Epithelial cell of esophagus (primary cell): Measurements from ENCODE around the gene TRAF6.

Experiments
- DNase-seq: peaks from one replicate; pipeline ENCODE4 v3.0.0; 2010; ENCODE audit warnings: low read depth
- H3K4me3 ChIP-seq: 2 replicates; pipeline ENCODE4 v1.5.1; 2011; ENCODE audit warnings: mild to moderate bottlenecking, low read length, control low read depth
- TF ChIP-seq, protein P1 (sequence below): IDR thresholded peaks from 2 replicates; pipeline ENCODE4 v1.5.1; 2011; ENCODE audit warnings: low read depth, mild to moderate bottlenecking, low read length, control low read depth, inconsistent platforms; ENCODE audit not compliant: insufficient read depth; ENCODE audit errors: missing control alignments

The TRAF6 gene

DNA sequence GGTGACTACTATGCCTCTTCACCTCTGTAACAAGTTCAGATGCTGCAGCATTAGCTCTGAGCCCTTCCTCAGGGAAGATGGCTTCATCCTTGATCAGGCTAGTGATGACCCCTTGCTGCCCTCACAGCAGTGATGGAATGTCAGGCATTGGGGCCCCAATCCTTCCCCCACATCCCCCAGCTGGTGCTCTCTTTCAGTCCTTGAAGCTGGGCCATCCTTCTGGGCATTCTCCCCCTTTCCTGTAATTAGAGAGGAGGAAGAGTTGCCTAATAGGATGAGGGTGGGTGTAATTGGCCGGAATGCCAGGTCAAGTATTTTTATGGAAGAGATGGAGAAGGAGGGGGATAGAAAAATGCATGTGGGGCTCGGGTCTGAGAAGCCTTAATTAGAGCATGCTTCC lies 62.6 kb downstream of the TRAF6 start:
- H3K4me3 ChIP-seq: no peak overlapping the region
- no peak for DNase-seq
- TF ChIP-seq, protein P1, sequence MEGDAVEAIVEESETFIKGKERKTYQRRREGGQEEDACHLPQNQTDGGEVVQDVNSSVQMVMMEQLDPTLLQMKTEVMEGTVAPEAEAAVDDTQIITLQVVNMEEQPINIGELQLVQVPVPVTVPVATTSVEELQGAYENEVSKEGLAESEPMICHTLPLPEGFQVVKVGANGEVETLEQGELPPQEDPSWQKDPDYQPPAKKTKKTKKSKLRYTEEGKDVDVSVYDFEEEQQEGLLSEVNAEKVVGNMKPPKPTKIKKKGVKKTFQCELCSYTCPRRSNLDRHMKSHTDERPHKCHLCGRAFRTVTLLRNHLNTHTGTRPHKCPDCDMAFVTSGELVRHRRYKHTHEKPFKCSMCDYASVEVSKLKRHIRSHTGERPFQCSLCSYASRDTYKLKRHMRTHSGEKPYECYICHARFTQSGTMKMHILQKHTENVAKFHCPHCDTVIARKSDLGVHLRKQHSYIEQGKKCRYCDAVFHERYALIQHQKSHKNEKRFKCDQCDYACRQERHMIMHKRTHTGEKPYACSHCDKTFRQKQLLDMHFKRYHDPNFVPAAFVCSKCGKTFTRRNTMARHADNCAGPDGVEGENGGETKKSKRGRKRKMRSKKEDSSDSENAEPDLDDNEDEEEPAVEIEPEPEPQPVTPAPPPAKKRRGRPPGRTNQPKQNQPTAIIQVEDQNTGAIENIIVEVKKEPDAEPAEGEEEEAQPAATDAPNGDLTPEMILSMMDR: no peak

DNA sequence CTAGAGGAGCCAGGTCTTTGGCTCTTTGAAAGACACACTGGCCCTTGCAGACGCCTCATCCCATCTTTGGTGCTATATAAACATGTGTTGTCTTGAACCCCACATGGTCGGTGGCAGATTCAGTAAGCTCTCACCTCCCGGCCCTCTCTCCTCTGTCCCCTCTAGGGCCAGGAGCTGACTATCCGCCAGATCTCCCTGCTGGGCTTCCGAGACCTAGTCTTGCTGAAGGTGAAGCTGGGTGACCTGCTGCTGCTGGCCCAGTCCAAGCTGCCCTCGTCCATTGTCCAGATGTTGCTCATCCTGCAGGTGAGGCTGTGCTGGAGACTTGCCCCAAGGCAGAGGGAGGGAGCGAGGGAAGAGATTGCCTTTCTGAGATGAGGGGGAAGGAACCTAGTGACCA lies 63.9 kb downstream of the TRAF6 start:
- DNase-seq: no peak
- TF ChIP-seq, protein P1: no peak
- no peak overlapping the region for H3K4me3 ChIP-seq

DNA sequence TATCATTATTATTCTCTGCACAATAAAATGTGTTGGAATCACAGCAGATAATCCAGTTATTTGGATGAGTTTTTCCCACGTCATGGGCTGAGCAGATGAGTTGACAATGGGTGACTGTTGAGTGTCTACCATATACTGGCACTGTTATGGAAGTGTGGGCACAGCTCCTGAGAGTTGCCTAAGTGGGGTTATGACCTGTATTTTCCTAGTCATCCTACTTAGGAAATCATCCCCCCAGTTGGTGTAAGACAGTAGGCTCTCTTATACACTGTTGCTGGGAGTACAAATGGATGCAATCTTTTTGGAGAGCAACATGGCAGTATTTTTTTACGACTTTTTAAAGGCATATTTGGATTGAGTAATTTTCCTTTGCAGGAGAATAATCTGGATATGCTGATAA lies 66.4 kb downstream of the TRAF6 start:
- DNase-seq: no peak
- H3K4me3 ChIP-seq: no peak overlapping the region
- TF ChIP-seq, protein P1: no peak

DNA sequence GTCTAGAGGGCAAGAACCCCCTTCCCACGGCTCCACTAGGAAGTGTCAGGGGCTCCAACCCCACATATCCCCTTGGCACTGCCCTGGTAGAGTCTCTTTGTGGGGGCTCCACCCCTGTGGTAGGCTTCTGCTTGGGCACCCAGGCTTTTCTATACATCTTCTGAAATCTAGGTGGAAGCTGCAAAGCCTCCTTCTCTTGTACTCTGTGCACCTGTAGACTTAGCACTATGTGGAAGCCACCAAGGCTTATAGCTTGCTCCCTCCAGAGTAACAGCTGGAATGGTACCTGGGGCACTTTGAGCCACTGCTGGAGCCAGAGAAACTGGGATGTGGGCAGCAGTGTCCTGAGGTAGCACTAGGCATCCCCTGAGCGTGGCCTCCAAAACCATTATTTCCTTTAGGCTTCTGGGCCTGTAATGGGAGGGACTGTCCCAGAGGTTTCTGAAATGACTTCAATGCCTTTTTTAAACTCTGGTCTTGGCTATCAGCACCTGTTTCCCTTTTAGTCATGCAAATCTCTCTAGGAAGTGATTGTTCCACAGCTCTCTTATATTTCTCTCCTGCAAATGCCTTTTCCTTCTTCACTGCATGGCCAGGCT lies 68.4 kb downstream of the TRAF6 start:
- no peak overlapping the region for H3K4me3 ChIP-seq
- no peak for DNase-seq
- TF ChIP-seq, protein P1: no peak

DNA sequence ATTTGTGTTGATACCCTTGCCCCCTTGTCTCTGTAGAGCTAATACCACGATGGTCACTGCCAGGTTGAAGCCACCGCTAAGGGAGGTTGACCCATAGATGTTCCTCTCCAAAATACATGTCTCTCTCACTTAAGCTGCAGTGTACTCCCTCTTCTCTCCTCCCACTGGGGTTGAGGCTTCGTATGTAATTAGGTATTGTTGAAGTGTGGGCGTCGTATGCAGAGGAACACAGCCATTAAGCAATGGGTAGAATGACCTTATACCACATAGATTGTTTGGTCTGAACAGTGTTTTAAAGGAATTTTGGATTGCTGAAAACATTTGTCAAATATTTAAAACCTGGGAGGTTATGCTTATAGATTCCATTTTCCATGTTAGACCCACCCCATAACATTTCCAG lies 71.9 kb downstream of the TRAF6 start:
- TF ChIP-seq, protein P1: no peak
- no peak for DNase-seq

DNA sequence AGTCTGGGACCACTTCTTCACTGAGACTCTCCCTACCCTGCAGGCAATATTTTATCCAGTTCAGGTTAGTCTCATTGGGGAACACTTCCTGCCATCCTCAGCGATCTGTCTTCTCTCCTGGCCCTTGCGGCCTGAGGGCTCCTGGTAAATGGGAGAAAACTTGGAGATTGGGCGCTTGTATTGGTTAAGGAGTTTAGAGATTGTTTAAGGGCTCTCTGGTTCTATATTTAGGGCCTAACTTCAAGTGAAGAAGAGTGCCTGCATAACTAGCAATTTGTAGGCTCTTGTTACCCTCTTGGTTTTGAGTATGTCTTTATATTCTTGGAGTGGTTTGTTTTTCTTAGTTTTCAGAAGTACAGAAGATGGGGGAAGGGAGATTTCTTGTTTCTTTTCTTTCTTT lies 72.7 kb downstream of the TRAF6 start:
- H3K4me3 ChIP-seq: no peak overlapping the region
- TF ChIP-seq, protein P1: no peak
- DNase-seq: no peak

More for the DNA sequence above, 71.9 kb downstream of the TRAF6 start:
- no peak overlapping the region for H3K4me3 ChIP-seq
